ENCODE measurements around the gene F5.

The F5 gene

DNA sequence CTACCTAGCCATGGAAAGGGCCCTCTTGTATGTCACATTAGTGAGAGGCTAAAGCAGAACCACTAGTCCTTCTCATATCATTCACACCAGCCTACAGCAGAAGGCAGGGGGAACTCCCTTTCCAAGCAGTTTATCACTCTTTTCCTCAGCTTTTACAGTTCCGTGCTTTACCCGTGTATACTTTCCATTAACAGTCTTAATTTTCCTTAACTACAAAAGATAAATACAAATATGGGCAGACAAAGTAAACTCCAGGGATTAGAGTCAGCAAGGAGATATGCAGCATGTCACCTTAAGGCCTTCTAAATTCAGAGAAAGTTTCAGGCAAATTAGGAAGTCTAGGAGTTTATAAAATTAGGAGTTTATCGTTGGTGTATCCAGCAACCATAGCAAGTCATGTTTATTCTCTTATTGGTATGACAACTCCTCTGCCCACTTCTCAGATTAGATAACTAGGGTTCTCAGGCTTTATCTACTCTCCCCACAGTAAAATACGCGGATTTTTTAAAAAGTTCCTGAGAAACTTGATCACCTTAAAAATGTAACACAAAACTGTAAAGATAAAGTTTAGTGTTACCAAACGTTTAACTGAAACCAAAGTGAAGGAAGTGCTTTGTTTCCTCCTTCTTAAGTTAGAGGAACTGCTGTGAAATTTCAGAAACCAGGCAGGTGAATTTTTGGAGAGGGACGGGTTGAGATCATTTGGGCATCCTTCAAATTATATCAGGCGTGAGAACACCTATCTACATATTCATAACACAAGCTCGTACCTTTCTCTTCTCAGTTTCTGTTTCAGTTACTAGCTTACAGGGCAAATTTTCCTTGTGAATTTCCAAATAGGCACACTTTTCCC is 57.8 kb downstream of the F5 start:
- TF ChIP-seq, protein P1, sequence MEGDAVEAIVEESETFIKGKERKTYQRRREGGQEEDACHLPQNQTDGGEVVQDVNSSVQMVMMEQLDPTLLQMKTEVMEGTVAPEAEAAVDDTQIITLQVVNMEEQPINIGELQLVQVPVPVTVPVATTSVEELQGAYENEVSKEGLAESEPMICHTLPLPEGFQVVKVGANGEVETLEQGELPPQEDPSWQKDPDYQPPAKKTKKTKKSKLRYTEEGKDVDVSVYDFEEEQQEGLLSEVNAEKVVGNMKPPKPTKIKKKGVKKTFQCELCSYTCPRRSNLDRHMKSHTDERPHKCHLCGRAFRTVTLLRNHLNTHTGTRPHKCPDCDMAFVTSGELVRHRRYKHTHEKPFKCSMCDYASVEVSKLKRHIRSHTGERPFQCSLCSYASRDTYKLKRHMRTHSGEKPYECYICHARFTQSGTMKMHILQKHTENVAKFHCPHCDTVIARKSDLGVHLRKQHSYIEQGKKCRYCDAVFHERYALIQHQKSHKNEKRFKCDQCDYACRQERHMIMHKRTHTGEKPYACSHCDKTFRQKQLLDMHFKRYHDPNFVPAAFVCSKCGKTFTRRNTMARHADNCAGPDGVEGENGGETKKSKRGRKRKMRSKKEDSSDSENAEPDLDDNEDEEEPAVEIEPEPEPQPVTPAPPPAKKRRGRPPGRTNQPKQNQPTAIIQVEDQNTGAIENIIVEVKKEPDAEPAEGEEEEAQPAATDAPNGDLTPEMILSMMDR (IDR thresholded peaks at IDR 0.05; ENCODE audit: insufficient read depth, missing control alignments): no peak
- FAIRE-seq (no peak), DNase-seq (ENCODE audit: insufficient read length, low spot score) (no peak)

DNA sequence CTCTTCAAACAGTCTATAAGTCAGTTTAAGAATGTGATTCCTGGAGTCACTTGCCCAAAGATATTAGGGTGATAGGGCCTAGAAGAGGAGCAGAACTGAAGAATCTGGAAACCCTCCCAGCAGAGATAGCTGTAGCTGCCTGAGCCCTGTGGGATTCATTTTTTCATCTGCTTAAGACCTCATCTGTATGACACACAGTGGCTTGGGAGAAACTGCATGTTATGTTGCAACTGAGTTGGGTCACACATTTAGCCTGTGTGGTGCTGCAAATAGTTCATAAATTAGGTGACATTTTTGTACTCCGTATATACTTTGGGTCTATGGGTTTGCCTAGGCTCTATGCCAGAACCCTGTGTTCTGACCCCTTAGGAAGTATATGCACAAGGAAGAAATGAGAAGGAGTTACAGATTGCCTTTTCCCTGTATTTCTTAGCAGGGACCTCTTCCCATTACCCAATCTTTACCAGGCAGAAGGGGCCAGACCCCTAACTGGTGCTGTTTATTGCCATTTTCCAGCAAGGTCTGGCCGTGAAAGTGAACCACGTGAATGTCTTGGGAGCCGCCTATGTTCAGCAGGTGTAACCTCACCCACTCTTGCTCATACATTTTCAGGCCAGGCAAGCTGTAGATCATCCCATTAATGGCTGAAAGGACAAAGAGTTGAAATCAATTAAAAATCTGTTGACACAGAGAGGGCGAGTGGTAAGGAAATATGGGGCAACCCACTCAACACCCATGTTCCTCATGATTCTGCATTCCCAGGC is 58.6 kb downstream of the F5 start:
- FAIRE-seq (no peak), DNase-seq (ENCODE audit: insufficient read length, low spot score) (no peak)
- TF ChIP-seq, protein P1 (IDR thresholded peaks at IDR 0.05; ENCODE audit: insufficient read depth, missing control alignments): no peak

DNA sequence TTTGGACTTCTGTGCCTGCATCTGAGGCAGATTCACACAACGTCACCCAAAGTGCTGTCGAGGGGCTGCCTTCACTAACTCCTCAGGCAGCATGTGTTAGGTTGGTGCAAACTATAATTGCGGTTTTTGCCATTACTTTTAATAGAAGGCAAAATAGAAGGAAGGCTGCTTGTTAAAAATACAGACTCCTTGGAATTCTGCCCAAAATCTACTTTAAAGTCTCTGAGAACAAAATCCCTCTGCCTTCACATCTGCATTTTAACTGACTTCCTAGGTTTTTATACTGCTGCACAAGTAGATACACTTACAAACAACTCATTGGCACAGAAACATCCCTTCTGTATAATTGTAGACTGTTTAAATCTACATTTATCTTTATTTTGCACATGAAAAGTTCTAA is 59.3 kb downstream of the F5 start:
- TF ChIP-seq, protein P1 (IDR thresholded peaks at IDR 0.05; ENCODE audit: insufficient read depth, missing control alignments): no peak
- DNase-seq (ENCODE audit: insufficient read length, low spot score): no peak
- FAIRE-seq: peak; percentile 55

DNA sequence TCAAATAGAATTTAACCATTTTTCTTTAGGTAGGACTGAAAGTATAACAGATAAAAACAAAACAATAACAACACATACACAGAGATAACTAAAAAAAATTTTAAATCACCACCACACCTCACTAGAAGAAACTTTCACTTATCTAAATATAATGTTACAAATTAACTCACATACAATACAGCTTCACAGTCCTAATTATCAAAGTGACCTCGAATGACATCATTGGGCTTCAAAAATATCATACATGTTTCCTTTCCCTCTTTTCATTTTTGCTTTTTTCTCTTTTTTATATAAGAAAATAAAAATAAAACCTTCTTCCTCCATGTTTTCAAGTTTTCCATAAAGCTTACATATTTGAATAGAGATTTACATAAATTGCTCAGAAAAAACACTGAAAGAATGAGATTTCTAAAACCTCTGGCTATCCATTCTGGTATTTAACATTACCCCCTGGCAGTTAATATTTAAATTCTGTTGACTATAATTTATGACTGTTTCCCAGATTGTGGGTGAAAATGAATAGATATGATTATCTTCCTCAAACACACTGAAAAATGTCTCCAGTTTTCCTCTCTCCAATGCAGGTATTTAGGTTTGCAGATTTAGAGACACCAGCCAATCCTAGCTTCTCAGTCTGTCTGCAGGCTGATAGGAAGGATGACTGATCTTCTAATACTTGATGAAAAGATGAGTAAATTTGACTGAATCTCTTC is 60.0 kb downstream of the F5 start:
- no peak for FAIRE-seq
- TF ChIP-seq, protein P1 (IDR thresholded peaks at IDR 0.05; ENCODE audit: insufficient read depth, missing control alignments): no peak

DNA sequence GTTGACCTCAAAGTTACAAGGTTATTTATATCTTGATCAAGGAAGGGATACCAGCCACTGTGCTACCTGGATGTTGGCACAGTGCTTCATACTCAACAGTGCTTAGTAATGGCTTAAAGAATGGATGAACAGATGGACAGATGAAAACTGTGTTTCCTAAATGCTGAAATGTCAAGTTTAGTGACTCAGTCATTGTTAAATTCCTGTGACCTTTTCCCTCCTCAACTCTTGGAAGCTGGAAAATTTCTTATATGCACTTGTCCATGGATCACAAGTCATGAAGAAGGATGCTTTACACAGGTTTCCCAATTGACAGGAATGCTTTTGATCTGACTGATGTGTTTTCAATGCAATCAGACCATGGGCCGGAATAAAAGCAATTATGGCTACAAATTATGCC is 60.9 kb downstream of the F5 start:
- DNase-seq (ENCODE audit: insufficient read length, low spot score): no peak
- no peak for FAIRE-seq
- TF ChIP-seq, protein P1 (IDR thresholded peaks at IDR 0.05; ENCODE audit: insufficient read depth, missing control alignments): no peak

More for the DNA sequence above, 60.0 kb downstream of the F5 start:
- DNase-seq (ENCODE audit: insufficient read length, low spot score): no peak

DNA sequence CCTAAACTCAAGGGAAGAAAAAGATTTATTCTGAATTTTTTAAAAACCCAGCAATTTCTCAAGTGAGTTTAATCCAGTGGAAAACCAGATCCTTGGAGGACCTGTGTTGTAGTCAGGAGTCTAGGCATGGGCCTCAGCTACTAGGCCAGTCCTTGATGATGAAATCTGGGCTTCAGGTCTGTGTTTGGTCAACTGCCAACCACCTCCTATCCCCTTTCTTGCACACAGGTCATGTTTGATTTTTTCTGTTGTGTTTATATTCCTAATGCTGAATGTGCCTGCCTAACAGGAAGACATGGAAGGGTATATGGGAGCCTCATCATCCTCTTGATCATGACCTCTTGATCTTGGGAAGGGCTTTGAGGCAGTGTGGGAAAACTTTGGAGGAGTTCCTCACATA is 62.4 kb downstream of the F5 start:
- TF ChIP-seq, protein P1 (IDR thresholded peaks at IDR 0.05; ENCODE audit: insufficient read depth, missing control alignments): no peak
- DNase-seq (ENCODE audit: insufficient read length, low spot score): no peak
- no peak for FAIRE-seq

Measured in D721Med (cell line).